NCI-H510A treated with DMSO at 0.1 percent for 48 hours (cell line): Measurements from ENCODE around the gene DDAH1.

ENCODE experiments used
- DNase-seq: peaks from one replicate; lab custom pipeline; 2025; lab: John Stamatoyannopoulos, UW

The DDAH1 gene

DNA sequence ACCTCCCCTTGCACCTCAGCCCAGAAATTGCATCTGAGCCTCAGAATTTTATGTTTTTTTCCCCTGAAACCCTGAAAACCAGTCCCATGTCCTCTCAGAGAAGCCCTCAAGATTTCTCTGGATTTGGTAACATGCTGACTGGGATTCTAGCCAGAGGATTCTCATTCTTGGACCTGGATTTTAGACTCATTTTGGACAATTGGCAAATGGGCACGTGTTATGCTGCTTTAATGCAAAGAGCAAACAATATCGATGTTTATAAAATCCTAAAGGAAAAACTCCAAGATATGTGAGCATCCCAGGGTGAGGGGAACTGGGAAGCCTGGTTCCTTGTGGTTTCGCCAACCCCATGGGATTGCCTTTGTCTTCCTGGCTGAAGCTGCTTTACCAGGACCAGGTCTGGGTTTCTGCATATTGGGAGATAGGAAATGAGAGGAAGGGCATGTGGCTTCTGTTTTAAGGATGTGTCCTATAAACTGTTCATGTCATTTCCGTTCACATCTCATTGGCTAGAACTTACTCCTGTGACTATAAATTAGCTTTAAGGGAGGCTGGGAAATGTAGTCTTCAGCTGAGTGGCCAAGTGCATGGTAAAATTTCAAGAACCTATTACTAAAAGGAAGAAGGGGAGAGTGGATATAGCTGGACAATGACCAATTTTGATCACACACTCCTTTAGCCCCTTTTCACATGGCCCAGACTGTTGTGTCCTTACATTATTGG, 161.4 kb downstream of the DDAH1 start:
- DNase-seq: no peak

DNA sequence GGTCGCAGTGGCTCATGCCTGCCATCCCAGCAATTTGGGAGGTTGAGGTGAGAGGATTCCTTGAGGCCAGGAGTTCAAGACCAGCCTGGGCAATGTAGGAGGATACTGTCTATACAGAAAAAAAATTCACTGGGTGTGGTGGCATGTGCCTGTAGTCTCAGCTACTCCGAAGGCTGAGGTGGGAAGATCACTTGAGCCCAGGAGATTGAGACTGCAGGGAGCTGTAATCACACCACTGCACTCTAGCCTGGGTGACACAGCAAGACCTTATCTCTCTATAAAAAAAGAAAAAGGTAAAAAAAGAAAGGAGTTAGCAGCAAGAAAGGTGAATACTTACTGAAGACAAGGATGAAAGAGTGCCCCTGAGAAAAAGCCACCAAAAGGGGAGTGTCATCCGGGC, 164.8 kb downstream of the DDAH1 start:
- no peak for DNase-seq

DNA sequence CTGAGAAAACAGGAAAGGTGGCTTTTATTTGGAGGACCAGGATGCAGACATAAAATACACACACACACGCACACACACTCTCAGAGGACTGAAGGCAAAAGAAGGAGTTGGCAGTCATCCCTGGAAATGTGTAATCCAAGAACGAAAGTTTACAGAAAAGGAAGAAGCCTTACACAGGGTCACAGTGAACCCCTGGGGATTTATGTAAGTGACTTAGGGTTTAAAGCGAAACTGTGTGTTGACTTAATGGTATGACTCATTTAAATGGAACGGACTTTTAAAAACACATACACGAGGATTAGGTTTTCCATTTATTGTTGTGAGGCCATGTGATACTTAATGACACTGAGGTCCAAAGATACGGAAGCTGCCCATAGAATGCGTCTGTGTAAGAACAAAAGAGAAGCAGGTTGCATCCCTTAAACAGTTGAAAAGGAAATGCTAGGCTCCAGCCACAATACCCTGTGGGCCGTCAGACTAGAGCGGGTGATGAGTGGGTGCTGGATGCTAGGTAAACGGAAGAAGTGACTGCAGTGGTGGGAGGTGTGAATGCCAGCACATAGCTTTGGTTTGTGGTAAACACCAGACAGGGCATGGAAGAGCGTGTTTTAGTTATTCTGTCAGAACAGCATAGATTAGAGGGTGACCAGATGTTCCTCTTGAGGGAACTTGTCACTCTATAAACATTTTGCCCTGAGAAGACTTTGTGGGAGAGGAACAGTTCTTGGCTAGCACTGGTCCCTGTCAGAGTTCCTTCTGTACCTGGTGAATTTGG, 166.9 kb downstream of the DDAH1 start:
- DNase-seq: peak; percentile 83

DNA sequence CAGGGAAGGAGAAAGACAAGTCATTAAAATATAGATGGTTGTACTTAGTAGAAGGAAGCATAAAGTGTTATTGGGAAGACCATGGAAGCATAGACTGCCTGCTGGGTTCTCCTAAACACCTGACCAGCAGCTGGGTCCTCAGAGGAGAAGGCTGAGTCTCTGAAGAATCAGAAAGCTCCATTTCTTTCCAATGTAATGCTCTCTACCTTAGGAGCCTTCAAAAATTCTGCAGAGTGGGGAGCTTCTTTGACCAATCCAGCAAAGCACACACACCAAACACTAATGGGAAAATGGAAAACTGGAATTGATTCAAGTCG, 167.5 kb downstream of the DDAH1 start:
- no peak for DNase-seq

DNA sequence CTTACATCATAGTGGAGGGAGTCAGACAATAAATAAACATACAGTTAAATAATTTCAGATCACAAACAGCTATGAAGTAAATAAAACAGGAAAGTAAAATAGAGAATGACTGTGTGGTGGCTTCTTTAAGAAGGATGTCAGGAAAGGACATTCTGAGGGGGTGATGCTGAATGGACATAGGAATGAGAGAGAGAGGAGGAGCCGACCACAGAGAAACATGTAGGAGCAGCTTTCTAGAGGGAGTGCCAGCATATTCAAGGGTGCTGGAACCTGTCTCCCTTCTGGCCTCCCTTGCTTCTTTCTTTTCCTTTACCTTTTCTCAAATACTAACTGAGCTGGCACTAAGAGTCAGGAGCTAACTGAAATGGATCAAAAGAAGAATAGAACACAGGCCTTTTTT, 168.0 kb downstream of the DDAH1 start:
- no peak for DNase-seq

DNA sequence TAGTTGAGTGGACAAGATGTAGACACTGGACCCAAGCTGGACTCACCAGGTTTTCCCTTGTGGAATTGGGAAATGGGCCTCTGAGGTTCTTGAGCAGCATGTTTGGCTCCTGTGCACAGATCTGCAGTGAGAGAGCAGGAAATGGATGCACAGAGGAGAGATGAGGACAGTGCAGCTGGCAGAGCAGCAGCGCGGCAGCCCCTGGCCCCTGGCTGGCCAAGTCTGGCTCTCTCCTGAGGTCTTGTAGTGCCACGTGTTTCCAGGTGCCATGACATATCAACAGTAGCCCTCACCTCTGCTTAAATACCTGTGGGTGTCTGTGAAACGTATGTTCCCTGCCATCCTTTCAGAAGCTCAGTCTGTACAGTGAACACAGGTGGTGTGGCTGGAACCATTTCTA, 169.3 kb downstream of the DDAH1 start:
- no peak for DNase-seq

DNA sequence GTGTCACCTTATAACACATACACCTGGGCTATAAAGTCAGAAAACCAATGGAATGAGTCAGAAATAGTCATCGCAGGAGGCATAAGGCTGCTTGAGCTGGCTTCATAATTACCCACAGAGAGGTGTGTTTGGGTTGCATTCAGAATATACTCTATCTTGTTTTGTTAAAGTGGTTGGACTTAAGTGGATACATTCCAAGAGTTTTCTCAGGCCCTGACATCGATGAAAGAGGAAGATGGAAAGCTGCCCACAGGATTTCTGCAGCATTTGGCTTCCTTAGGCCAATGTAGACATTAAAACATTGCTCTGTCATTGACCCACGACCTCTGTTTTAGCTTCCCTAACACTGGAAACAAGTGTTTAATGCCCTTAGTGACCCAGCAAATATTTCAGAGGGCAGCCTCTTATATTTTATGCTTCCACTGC, 169.9 kb downstream of the DDAH1 start:
- no peak for DNase-seq

DNA sequence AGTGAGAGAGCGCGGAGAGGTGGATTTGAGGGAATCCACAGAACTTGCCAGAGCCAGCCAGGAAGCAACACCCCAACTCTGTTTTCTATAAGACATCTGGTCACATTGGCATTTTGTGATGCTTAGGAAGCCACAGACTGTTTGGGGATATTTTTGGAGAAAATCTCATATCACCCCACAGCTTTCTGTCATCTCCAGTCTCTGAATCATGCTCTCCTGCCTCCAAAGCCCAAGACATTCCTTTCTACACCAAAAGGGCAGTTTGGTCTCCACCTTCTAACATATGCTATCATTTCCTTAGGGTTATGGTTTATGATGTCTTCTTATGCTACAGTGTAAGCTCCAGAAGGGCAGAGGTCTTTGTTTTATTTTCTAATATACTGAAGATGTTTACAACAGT, 174.1 kb downstream of the DDAH1 start:
- DNase-seq: no peak

DNA sequence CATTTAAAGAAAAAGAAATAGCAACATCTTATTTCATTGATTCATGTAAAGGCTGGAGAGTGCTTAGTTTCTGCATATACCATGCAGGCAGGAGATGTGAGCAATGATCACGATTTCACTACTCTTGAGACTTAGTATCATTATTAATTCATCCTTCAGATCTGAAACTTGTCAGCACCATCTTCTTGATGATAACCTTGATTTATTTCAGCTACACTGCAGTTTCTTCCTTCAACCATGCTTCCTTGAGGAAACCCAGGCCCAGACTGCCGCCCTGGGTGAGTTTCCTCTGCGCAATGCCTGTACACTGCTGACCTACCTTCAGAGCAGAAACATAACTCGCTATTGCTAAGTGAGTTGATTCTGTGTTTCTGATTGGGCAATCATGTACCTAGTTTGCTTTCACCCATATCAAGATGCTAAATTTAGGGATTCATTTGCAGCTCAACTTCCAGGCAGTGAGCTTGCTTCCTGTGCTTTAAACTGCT, 175.1 kb downstream of the DDAH1 start:
- DNase-seq: no peak

DNA sequence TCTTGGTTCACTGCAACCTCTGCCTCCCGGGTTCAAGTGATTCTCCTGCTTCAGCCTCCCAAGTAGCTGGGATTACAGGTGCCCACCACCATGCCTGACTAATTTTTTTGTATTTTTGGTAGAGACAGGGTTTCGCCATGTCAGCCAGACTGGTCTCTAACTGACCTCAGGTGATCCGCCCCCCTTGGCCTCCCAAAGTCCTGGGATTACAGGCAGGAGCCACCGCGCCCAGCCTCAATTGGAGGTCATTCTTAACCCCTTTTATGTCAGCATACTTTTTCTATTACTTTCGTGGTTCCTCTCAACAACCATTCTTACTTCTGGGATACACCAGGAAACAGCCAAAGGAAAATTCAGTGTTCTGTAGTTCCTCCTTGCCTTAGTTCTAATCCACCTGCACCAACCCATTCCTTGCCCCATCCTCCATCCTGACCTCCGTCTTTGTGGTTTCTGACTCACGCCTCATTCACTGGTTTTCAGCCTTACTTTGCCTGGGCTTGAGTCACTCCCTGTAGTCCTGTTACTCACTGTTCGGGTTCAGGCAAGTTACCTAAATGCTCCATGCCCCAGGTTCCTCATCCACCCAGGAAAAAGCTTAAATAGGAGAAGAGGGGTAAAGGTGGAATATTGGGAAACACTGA, 175.6 kb downstream of the DDAH1 start:
- no peak for DNase-seq

DNA sequence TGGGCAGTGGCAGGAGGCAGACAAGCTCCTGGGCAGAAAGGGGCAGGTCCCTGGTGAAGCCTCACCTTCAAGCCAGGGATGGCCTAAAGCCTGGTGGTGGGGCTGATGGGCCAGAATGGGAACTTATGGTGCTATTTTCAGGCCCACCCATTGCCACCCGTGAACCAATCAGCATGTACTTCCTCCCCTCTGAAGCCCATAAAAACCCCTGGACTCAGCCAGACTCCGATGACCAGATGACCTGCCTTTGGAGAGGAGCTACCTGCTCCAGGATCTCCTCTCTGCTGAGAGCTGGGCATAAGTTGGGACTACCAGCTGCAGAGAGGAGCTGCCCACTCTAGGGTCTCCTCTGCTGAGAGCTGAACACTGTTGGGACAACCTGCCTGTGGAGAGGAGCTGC, 180.8 kb downstream of the DDAH1 start:
- DNase-seq: no peak

DNA sequence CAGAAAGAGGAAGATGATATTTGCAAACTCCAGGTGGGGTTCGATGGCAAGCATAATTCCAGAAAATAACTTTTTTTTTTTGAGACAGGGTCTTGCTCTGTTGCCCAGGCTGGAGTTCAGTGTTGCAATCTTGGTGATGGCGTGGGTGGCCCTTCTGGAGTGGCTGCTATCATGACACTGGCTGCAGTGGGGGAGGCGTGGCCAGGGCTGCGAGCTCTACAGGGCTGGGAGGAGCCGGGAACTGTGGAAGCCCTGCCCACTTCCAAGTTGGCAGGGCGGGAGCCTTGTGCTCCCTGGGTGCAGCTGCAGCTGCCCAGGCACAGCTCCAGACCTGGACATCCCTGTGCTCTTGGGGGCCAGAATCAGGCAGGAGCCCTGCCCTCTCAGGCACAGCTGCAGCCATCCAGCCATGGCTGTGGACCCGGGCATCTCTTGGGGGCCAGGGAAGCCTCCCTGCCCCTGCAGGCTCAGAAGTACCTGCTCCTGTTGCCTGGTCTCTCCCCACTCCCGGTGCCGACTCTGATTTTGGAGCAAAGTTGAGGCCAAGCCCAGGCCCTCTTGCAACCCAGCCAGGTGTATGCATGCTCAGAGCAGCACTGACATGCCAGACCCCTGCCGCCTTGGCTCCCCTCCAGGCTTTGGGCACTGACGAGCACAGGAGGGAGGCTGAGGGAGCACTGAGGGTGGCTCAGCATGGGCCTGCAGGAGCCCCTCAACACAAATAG, 181.3 kb downstream of the DDAH1 start:
- DNase-seq: no peak

DNA sequence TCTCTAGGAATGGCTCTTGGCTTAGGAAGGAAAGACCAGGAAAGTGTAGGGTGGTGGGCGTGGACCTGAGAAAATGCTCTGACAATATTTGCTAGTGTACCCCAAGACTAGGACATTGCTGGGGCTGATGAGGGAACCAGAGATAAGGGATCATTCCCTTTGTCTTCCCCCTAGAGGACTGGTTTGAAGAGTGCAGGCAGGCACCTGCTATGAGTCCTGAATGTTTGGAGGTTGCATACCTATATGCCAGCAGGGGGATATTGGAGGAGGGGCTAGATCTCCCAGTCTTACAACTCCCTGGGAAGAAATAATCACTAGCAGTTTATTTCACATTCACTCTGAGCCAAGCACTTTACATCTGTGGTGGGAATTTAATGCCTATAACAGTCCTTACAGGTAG, 182.5 kb downstream of the DDAH1 start:
- DNase-seq: no peak

DNA sequence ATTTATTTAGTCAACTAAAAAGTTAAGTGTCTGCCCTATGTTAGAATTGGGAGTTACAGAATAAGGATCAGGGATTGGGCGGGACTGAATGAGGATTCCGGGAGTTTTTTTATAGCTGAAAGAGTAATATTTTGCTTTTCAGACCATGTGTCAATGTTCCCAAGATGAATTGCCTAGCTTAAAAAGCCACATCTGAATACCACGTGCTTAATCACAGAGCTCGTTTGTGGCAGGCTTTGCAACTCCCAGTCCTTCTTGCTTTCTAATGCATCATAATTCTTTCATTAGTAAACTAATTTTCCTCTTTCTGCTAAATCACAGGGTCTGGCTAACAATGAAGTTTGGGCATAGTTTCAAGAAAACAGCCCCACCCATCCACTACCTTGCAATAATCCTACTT, 184.3 kb downstream of the DDAH1 start:
- no peak for DNase-seq

DNA sequence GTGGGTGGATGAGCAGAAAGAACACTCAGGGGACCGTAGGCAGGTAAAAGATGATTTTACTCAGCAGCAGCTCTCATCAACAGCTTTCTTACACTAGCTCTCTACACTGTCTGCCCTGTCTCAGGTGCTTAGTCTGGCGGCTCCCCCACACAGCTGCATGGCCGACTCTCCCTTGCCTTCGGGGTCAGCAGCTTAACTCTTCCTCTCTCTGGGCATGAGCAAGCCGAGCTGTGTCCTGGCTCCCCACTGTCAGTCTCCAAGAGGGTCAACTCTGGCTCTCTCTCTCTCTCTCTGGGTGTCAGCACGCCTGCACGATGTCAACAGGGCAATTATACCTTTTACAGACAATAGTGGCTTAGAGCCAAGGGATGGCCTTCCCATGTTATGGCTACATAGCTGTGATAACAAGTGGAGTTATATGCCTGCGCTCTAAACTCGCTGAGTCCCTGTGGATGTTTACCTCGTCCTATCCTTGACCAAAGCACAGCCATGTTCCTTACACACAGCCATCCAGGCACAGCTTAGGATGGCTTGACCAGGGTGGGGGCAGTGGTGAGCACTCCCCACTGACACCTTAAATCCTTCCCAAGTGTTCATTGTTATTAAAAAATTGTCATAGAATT, 185.4 kb downstream of the DDAH1 start:
- DNase-seq: no peak

DNA sequence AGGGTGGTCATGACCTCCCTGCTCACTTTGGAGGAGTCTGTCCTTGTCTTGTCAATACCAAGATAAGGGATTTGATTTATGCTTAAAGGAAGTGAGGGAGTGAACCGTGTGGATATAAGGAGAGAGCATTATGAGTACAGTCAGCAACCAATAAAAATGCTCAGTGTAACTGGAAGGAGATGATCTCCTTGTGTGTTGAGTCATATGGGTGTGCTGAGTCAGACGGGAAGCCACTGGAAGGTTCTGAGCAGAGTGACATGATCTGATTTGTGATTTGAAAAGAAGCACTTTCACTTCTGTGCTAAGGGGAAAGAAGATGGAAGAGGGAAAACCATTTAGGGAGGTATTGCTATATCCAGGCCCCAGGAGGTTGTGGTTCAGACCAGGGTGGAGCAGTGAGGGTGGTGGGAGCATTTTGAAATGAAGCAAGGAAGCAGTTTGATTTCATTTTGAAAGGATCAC, 186.1 kb downstream of the DDAH1 start:
- no peak for DNase-seq

DNA sequence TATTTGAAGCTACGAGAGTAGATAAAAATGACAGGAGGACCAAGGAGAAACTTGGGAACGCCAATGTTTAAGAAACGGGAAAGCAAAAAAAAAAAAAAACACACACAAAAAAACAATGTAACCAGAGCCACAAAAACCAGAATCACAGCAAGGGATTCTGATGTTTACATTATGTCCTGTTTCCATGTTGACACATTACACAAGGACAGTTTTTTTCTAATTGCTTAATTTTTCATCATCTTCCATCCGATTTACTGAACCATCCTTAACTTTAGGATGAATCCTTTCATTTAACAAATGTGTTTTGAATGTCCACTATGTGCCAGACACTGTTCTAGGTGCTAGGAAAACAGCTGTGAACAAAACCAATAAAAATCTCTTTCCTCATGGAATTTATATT, 187.2 kb downstream of the DDAH1 start:
- no peak for DNase-seq

DNA sequence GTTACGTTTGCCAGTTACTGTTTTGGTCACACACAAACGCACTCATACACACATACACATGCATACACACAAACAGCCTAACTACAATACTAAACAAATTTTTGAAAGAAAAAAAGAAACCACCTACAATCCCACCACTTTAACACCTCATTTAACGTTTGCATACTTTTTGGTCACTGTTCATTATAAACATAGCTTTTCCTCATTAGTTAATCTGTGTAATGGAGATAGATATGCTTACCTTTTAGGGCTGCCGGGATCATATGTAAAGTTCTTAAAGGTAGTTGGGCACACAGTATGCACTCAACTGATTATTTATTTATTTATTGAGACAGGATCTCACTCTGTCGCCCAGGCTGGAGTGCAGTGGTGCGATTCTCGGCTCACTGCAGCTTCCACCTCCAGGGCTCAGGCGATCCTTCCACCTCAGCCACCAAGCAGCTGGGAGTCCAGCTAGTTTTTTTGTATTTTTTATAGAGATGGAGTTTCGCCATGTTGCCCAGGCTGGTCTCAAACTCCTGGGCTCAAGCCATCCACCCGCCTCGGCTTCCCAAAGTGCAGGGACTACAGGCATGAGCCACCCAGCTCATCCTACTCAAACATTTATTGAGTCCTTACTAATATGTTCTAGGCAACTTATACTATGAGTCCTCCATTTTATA, 187.8 kb downstream of the DDAH1 start:
- no peak for DNase-seq

DNA sequence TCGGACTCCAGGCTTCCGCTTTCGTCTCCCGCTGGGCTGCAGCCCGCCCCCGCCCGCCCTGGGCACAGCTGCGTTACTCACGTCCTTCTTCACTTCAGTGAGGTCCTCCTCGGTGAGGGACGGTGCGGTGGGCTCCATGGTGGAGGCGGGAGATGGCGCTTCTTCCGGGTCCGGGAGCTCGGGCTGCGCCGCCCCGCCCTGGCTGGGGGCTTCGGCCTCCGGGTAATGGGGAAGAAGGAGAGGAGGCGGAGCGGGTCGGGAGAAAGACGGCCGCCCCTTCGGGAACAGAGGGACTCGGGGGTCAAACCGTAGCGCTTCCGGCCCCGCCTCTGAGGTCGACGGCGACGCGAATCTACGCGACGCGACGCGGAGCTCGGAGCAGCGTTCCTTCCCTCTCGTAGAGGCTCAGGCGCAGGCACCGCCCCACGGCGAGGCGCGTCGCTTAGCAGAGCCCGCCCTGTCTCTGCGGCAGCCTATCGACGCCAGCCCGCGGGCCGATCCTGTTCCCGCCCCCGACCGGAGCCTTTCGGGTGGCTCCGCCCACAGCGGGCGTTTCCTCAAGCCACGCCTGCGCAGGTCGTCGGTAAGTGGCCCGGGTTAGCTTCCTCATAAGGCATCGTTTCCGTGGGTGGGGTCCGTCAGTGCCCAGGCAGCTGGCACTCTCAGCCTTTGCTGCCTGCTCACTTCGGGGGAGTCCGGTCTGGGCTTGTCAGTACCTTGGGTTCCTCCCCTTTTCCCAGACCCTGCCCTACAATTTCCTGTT, 188.6 kb downstream of the DDAH1 start, which contains the start of gene BCL10:
BCL10 (minus strand) TSS at position 418 of the 763 bp plus-strand sequence; CDS start at position 138, 280 bp downstream.
- DNase-seq: peak; percentile 100

DNA sequence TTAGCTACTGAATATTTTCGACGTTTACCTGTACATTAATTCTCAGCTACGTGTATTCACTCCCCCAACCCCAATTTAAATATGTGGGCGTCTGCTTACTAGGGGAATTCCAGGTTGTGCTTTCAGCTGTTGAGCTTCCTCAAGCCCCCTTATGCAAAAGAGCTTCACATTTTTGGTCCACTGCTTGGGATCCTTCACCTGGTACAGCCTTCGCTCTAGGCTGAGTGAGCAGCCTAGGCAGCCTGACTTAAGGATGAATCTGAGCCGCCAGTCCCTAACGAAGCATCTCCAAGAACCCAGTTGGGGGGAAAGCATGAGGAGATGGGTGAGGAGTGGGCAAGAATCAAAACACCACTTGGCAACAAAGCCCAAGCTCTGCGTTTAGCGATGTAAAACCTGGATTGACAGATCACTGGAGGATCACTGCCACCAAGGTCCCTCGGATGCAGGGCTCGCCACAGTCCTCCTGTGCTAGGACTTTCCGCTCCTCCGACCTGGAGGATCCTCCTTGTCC, 189.2 kb downstream of the DDAH1 start:
- no peak for DNase-seq
